Dendritic cell treated with granulocyte-macrophage colony-stimulating factor and Interleukin-4, amounts not matched to agents 40 ng/mL and 50 ng/mL, for 4 days (primary cell): Measurements from ENCODE around the gene WDTC1.
"Not testable (repeated sequence)": the region's sequence is repeated elsewhere in the genome, so short reads cannot be mapped to it uniquely, and the experiment has no call there.

Experiments used
- H3K27ac Mint-ChIP-seq: one replicate; pipeline ENCODE4 v1.8.0; 2022; ENCODE audit warnings: mild to moderate bottlenecking, mixed read lengths
- H3K27me3 Mint-ChIP-seq: one replicate; pipeline ENCODE4 v1.8.0; 2022; ENCODE audit warnings: mild to moderate bottlenecking, mixed read lengths
- H3K36me3 Mint-ChIP-seq: one replicate; pipeline ENCODE4 v1.8.0; 2022; ENCODE audit warnings: low read depth, mixed read lengths
- H3K4me1 Mint-ChIP-seq: one replicate; pipeline ENCODE4 v1.8.0; 2022; ENCODE audit warnings: low read depth, mixed read lengths
- H3K4me3 Mint-ChIP-seq: one replicate; pipeline ENCODE4 v1.8.0; 2022; ENCODE audit warnings: mild to moderate bottlenecking, moderate library complexity, mixed read lengths
- H3K9me3 Mint-ChIP-seq: one replicate; pipeline ENCODE4 v1.8.0; 2022; ENCODE audit warnings: mixed read lengths
- intact Hi-C: fragments of 100-400 bp; cut with micrococcal nuclease; formaldehyde crosslinking; loops from one replicate; pipeline ENCODE4 v1.15.0; 2022

WDTC1 gene

DNA sequence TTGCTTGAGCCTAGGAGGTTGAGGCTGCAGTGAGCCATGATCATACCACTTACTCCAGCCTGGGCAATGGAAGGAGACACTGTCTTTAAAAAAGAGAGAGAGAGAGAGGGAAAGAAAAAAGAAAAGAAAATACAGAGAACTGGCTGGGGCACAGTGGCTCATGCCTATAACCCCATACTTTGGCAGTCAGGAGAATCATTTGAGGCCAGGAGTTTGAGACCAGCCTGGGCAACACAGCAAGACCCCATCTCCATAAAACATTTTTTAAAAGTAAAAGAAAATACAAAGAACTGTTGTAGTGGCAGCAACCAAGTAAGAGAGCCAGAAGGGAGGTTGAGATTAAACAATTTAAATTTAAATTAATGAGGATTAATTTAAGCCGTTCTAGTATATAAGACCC lies 39.8 kb downstream of the WDTC1 start:
- Mint-ChIP-seq H3K9me3 (no peaks in the 10 kb centered on the region), H3K4me1 (peaks cover 25% of the 10 kb centered on the region), H3K36me3 (peaks cover 47% of the 10 kb centered on the region), H3K4me3 (no peak overlapping the region), H3K27me3 (no peaks in the 10 kb centered on the region), H3K27ac (no peak overlapping the region)
- intact Hi-C loops, result no loop called here

GRCh38 chr1:27275696-27276095 lies 41.3 kb downstream of the WDTC1 start:
- no peaks in the 10 kb centered on the region for H3K27me3 Mint-ChIP-seq
- H3K4me3 Mint-ChIP-seq, result no peak overlapping the region
- H3K9me3 Mint-ChIP-seq, result no peaks in the 10 kb centered on the region
- H3K4me1 Mint-ChIP-seq, result peaks cover 25% of the 10 kb centered on the region
- H3K36me3 Mint-ChIP-seq, result peaks cover 33% of the 10 kb centered on the region
- H3K27ac Mint-ChIP-seq, result no peak overlapping the region
- intact Hi-C loops, result no loop called here

DNA sequence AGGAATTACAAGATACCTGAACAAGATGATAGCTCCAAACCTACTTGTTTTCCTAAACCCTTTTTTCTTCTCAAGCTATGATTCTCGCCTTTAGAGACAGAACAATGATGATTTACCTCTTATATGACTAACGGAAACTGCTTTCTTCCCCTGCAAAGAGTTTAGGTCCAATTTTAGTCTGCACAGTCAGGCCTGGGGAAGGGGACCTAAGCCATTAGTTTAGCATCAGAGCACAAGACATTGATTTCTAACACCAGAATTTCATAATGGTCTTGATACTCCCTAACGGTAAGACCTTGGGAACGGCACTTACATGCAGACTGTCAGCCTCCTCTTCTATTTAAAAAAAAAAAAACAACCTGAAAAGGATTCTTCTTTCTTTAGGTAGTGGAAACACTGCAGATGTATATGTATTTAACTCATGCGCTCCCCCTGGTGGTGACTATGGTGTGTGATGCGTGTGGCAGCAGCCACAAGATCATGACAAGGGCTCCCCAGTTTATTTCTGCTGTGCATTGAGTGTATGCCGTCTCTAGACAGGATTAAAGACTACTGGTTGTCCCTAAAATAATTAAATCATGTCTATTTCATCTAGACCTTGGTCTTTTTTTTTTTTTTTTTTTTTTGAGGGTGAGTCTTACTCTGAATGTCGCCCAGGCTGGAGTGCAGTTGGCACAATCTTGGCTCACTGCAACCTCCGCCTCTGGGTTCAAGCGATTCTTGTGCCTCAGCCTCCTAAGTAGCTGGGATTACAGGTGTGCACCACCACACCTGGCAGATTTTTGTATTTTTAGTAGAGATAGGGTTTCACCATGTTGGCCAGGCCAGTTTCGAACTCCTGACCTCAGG lies 50.2 kb downstream of the WDTC1 start:
- intact Hi-C loops, result loop anchor here (1.0 to 5.0 kb wide), 3 partner anchors 86 to 242 kb away; no protein-coding TSS in a partner anchor
- H3K36me3 Mint-ChIP-seq, result peaks cover 71% of the 10 kb centered on the region

GRCh38 chr1:27285274-27285660 lies 50.8 kb downstream of the WDTC1 start:
- Mint-ChIP-seq H3K36me3 (peaks cover 77% of the 10 kb centered on the region), H3K4me1 (no peaks in the 10 kb centered on the region), H3K4me3 (no peak overlapping the region), H3K27ac (no peak overlapping the region), H3K27me3 (no peaks in the 10 kb centered on the region), H3K9me3 (no peaks in the 10 kb centered on the region)
- intact Hi-C loops, result no loop called here

More for the DNA sequence above, 50.2 kb downstream of the WDTC1 start:
- Mint-ChIP-seq H3K27ac (no peak overlapping the region), H3K4me3 (no peak overlapping the region), H3K9me3 (no peaks in the 10 kb centered on the region), H3K4me1 (no peaks in the 10 kb centered on the region), H3K27me3 (no peaks in the 10 kb centered on the region)

DNA sequence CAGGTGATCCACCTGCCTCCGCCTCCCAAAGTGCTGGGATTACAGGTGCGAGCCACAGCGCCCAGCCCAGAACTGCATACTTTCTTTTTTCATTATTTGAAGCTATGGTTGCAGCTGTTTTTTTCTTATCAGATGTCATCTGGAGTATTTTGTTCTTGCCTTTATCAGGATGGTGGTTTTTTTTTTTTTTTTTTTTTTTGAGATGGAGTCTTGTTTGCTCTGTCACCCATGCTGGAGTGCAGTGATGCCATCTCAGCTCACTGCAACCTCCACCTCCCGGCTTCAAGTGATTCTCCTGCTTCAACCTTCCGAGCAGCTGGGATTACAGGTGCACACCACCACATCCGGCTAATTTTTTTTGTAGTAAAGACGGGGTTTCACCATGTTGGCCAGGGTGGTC lies 51.4 kb downstream of the WDTC1 start:
- H3K4me1 Mint-ChIP-seq, H3K4me3 Mint-ChIP-seq, intact Hi-C loops, H3K9me3 Mint-ChIP-seq, H3K27me3 Mint-ChIP-seq, H3K27ac Mint-ChIP-seq: not testable (repeated sequence)
- H3K36me3 Mint-ChIP-seq, result peaks cover 83% of the 10 kb centered on the region

GRCh38 chr1:27289125-27289524 lies 54.7 kb downstream of the WDTC1 start:
- H3K36me3 Mint-ChIP-seq, result peaks cover 86% of the 10 kb centered on the region
- H3K9me3 Mint-ChIP-seq, H3K27ac Mint-ChIP-seq, H3K4me1 Mint-ChIP-seq, intact Hi-C loops, H3K27me3 Mint-ChIP-seq, H3K4me3 Mint-ChIP-seq: not testable (repeated sequence)

DNA sequence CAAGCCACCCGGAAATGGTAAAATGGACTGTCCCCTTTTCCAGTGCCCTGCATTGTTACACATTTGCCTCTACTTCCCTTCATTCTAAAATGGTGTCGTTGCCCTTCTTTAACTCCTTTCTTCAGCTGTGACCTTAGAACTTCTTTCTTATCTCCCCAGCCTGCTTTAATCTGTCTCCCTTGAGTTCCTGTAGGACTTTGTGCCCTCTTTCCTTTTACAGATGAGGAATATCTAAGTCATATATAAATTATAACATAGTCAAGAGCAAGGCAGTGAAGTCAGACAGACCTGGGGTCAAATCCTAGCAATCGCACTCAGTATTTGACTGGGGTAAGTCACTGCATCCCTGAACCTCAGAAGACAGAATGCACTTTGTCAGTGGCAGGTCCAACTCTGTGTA lies 56.1 kb downstream of the WDTC1 start:
- Mint-ChIP-seq H3K9me3 (no peaks in the 10 kb centered on the region), H3K27me3 (no peaks in the 10 kb centered on the region), H3K4me1 (no peaks in the 10 kb centered on the region), H3K36me3 (peaks cover 94% of the 10 kb centered on the region), H3K4me3 (no peak overlapping the region), H3K27ac (no peak overlapping the region)
- intact Hi-C loops, result no loop called here

DNA sequence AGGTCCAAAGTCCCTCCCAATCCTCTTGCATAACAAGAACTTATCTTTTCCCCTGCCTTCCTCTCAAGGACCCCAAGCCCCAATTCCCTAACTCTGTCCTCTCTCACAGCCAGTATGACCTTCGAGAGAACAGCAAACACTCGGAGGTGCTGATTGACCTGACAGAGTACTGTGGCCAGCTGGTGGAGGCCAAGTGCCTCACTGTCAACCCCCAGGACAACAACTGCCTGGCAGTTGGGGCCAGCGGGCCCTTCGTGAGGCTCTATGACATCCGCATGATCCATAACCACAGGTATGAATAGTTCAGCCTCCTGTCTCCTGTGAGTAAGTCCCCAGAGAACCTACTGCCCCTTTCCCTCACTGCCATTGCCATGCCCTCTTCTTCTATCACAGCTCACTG lies 57.7 kb downstream of the WDTC1 start:
- peaks cover 94% of the 10 kb centered on the region for H3K36me3 Mint-ChIP-seq

DNA sequence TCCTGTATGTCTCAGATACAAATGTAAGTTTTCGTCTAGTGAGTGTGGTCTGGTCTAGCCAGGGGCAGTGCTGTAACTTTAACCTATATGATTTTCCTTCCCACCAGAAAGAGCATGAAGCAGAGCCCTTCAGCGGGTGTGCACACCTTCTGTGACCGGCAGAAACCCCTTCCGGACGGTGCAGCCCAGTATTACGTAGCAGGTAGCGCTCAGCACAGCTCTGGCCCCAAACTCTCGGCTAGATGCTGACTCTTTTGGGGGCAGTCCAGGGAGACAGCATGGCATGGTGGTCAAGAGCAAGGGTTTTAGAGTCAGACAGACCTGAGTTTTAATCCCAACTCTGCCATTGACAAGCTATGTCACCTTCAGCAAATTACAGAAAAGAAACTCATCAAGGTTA lies 59.5 kb downstream of the WDTC1 start:
- no peak overlapping the region for H3K4me3 Mint-ChIP-seq
- intact Hi-C loops, result no loop called here
- peaks cover 99% of the 10 kb centered on the region for H3K36me3 Mint-ChIP-seq
- H3K9me3 Mint-ChIP-seq, result no peaks in the 10 kb centered on the region
- peaks cover 13% of the 10 kb centered on the region for H3K4me1 Mint-ChIP-seq
- H3K27ac Mint-ChIP-seq, result no peak overlapping the region
- no peaks in the 10 kb centered on the region for H3K27me3 Mint-ChIP-seq

More for the DNA sequence above, 57.7 kb downstream of the WDTC1 start:
- H3K27ac Mint-ChIP-seq, result no peak overlapping the region
- H3K4me1 Mint-ChIP-seq, result no peaks in the 10 kb centered on the region
- no peaks in the 10 kb centered on the region for H3K27me3 Mint-ChIP-seq
- H3K9me3 Mint-ChIP-seq, result no peaks in the 10 kb centered on the region
- H3K4me3 Mint-ChIP-seq, result no peak overlapping the region
- intact Hi-C loops, result no loop called here

GRCh38 chr1:27296773-27297291 lies 62.4 kb downstream of the WDTC1 start:
- no peak overlapping the region for H3K27ac Mint-ChIP-seq

GRCh38 chr1:27297903-27298302 lies 63.5 kb downstream of the WDTC1 start:
- Mint-ChIP-seq H3K27me3 (no peaks in the 10 kb centered on the region), H3K4me1 (peaks cover 39% of the 10 kb centered on the region), H3K27ac (peak overlapping the region; percentile 88), H3K9me3 (no peaks in the 10 kb centered on the region), H3K36me3 (peaks cover 92% of the 10 kb centered on the region), H3K4me3 (no peak overlapping the region)
- intact Hi-C loops, result no loop called here

More at GRCh38 chr1:27296773-27297291, 62.4 kb downstream of the WDTC1 start:
- intact Hi-C loops, result no loop called here
- Mint-ChIP-seq H3K36me3 (peaks cover 92% of the 10 kb centered on the region), H3K27me3 (no peaks in the 10 kb centered on the region), H3K4me1 (peaks cover 39% of the 10 kb centered on the region), H3K4me3 (no peak overlapping the region), H3K9me3 (no peaks in the 10 kb centered on the region)

- peaks cover 92% of the 10 kb centered on the region for H3K36me3 Mint-ChIP-seq
- H3K27me3 Mint-ChIP-seq, result no peaks in the 10 kb centered on the region
- intact Hi-C loops, result no loop called here
- peak overlapping the region; percentile 88 for H3K27ac Mint-ChIP-seq
- H3K4me3 Mint-ChIP-seq, result peak overlapping the region; percentile 30
- H3K4me1 Mint-ChIP-seq, result peaks cover 39% of the 10 kb centered on the region
- no peaks in the 10 kb centered on the region for H3K9me3 Mint-ChIP-seq
Observed at GRCh38 chr1:27298632-27299384, 64.4 kb downstream of the WDTC1 start.

DNA sequence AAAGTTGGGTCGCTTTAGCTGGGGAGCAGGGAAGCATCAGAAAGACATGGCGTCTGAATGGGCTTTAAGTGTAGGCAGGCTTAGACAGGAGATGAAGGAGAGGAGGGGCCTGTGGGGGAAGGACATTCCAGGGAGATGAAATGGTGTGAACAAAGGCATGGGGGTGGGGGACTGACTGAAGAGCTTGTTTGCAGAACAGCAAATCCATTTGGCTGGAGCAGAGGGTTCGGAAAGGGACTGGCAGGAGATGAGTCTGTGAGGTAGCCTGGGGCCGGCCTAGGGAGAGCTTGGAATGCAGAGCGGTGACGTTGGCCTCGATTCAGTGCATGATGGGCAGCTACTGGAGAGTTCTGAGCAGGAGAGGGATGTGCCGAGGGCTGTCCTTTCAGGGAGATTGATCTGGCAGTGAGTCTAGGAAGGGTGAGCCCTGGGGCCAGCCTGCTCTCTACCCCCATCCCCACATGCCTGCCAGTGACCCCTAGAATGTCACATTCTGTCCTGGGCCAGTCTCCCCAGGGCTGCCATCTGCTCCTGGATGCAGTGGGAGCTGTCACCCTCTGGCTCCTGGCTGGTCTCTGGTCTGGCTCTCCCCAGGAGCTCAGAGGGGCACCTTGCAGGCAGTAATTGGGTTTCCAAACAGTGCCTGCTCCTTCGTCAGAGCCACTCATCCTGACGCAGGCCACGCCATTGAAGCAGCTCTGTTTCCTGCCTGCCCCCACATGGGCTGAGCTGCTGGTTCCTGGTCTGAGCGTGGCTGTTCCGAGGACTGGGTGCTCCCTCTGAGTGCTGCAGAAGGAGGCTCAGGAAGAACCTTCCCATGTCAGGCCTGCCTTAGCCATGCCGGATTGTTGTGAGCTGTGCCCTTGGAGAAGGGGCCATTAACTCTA lies 65.2 kb downstream of the WDTC1 start:
- H3K27ac Mint-ChIP-seq, result peak overlapping the region; percentile 88
- peaks cover 92% of the 10 kb centered on the region for H3K36me3 Mint-ChIP-seq
- intact Hi-C loops, result loop anchor here (1.0 to 5.0 kb wide), 3 partner anchors 57 to 308 kb away; partner anchors contain the start of gene GPR3

More for the DNA sequence above, 65.2 kb downstream of the WDTC1 start:
- Mint-ChIP-seq H3K27me3 (no peaks in the 10 kb centered on the region), H3K4me3 (peak overlapping the region; percentile 55), H3K9me3 (no peaks in the 10 kb centered on the region), H3K4me1 (peaks cover 39% of the 10 kb centered on the region)
